Fibroblast of lung (primary cell): ENCODE measurements around the gene HMGXB4. TPM values are rescaled to one million over a fixed set of nuclear protein-coding genes. Genes with fewer than 3 reads are reported as not detected.
A peak's percentile ranks its signal among the peaks of the same experiment; 100 is the strongest.

Experiments used
- DNase-seq, 2 donors: peaks; one replicate each; pipeline versions ENCODE4 v3.0.0 to v3.0.0-alpha.2; 2010; ENCODE audit warnings: low read depth in 2 of 2
- H2AFZ ChIP-seq: 2 replicates; pipeline ENCODE4 v1.5.1; 2012; ENCODE audit warnings: low read length, control low read depth, inconsistent platforms
- H3K27ac ChIP-seq: 2 replicates; pipeline ENCODE4 v1.5.1; 2011; ENCODE audit warnings: low read length, control low read depth; ENCODE audit not compliant: insufficient read depth
- H3K27me3 ChIP-seq: 2 replicates; pipeline ENCODE4 v1.5.1; 2011; ENCODE audit warnings: mild to moderate bottlenecking, low read length; ENCODE audit not compliant: control insufficient read depth, insufficient read depth
- H3K36me3 ChIP-seq: 2 replicates; pipeline ENCODE4 v1.5.1; 2011; ENCODE audit warnings: low read length; ENCODE audit not compliant: control insufficient read depth, insufficient read depth
- H3K4me1 ChIP-seq: 2 replicates; pipeline ENCODE4 v1.5.1; 2011; ENCODE audit warnings: low read length; ENCODE audit not compliant: control insufficient read depth, insufficient read depth; ENCODE audit errors: extremely low read depth
- H3K4me2 ChIP-seq: 2 replicates; pipeline ENCODE4 v1.5.1; 2011; ENCODE audit warnings: low read length, control low read depth; ENCODE audit not compliant: insufficient read depth; ENCODE audit errors: extremely low read depth
- H3K4me3 ChIP-seq, 4 experiments: fragments of 200-600 bp in 1 of 4; sonication (generic) in 1 of 4; replicated peaks in 1 of 4; 2 replicates each; pipeline ENCODE4 v1.5.1; 2011 to 2016; ENCODE audit warnings: low read length in 4 of 4, low read depth in 3 of 4, mild to moderate bottlenecking in 3 of 4, control low read depth in 2 of 4, inconsistent platforms in 1 of 4, mixed read lengths in 1 of 4; ENCODE audit not compliant: insufficient read depth in 1 of 4; ENCODE audit errors: control extremely low read depth in 1 of 4
- H3K79me2 ChIP-seq: 2 replicates; pipeline ENCODE4 v1.5.1; 2012; ENCODE audit warnings: mild to moderate bottlenecking, low read length, inconsistent platforms; ENCODE audit not compliant: control insufficient read depth, insufficient read depth
- H3K9ac ChIP-seq: 2 replicates; pipeline ENCODE4 v1.5.1; 2011; ENCODE audit warnings: mild to moderate bottlenecking, low read length, control low read depth; ENCODE audit not compliant: insufficient read depth
- H3K9me3 ChIP-seq: 2 replicates; pipeline ENCODE4 v1.5.1; 2012; ENCODE audit warnings: low read depth, low read length; ENCODE audit not compliant: control insufficient read depth, insufficient read depth
- H4K20me1 ChIP-seq: 2 replicates; pipeline ENCODE4 v1.5.1; 2011; ENCODE audit warnings: low read length; ENCODE audit not compliant: control insufficient read depth, insufficient read depth; ENCODE audit errors: extremely low read depth
- CTCF ChIP-seq, 2 donors: IDR thresholded peaks in 1 of 2; conservative IDR thresholded peaks in 1 of 2; 1 replicate in 1 of 2; 2 replicates in 1 of 2; pipeline ENCODE4 v1.5.1; 2011 to 2012; ENCODE audit warnings: low read length in 2 of 2, control low read depth in 1 of 2, inconsistent platforms in 1 of 2, low read depth in 1 of 2, mild to moderate bottlenecking in 1 of 2
- EZH2 ChIP-seq: IDR thresholded peaks from 2 replicates; pipeline ENCODE4 v1.5.1; 2012; ENCODE audit warnings: low read length, control low read depth, mild to moderate bottlenecking; ENCODE audit errors: missing control alignments
- polyA plus RNA-seq, 2 donors: library from polyadenylated mRNA; depleted of rRNA in 1 of 2; stranded (reverse) in 1 of 2; unstranded in 1 of 2; fragments of >200 nt; gene quantifications; 2 replicates each; pipeline ENCODE4 v1.2.1, GENCODE V29; 2011 to 2012; ENCODE audit warnings: missing spikeins in 1 of 2
- total RNA-seq: library from RNA; depleted of rRNA; stranded (reverse); fragments of >200 nt; gene quantifications from 2 replicates; pipeline ENCODE4 v1.2.1, GENCODE V29; 2014

The HMGXB4 gene
- total and polyA plus RNA-seq, 2 donors (not counting 1 experiment from before 2014, with no cell fraction given), result 17.3 to 31.2 TPM

- peak in 1 of 2 donors; percentile 69 for DNase-seq
- H3K27ac ChIP-seq, result no peak overlapping the region
- no peak overlapping the region for H3K9ac ChIP-seq
- H3K27me3 ChIP-seq, result no peaks in the 10 kb centered on the region
- H3K79me2 ChIP-seq, result no peaks in the 10 kb centered on the region
- H3K4me3 ChIP-seq, result no peak overlapping the region
- H3K4me2 ChIP-seq, result no peak overlapping the region
- no peak overlapping the region for H2AFZ ChIP-seq
- no peaks in the 10 kb centered on the region for H3K9me3 ChIP-seq
- H3K36me3 ChIP-seq, result no peaks in the 10 kb centered on the region
- TF ChIP-seq CTCF (conservative IDR thresholded peaks at IDR 0.05 in 1 of 2, IDR thresholded peaks at IDR 0.05 in 1 of 2; ENCODE audit: low read depth in 1 of 2, low read length in 2 of 2), result no peak
- no peak for TF ChIP-seq EZH2
- no peaks in the 10 kb centered on the region for H3K4me1 ChIP-seq
- H4K20me1 ChIP-seq, result no peaks in the 10 kb centered on the region
Measured at GRCh38 chr22:35212009-35212408, 45.3 kb upstream of the HMGXB4 start.

- no peak overlapping the region for H2AFZ ChIP-seq
- no peak overlapping the region for H3K9ac ChIP-seq
- H3K4me3 ChIP-seq, result no peak overlapping the region
- H3K79me2 ChIP-seq, result no peaks in the 10 kb centered on the region
- no peaks in the 10 kb centered on the region for H3K4me1 ChIP-seq
- H3K9me3 ChIP-seq, result no peaks in the 10 kb centered on the region
- TF ChIP-seq CTCF (conservative IDR thresholded peaks at IDR 0.05 in 1 of 2, IDR thresholded peaks at IDR 0.05 in 1 of 2; ENCODE audit: low read depth in 1 of 2, low read length in 2 of 2) (no peak), EZH2 (no peak)
- H4K20me1 ChIP-seq, result no peaks in the 10 kb centered on the region
- DNase-seq, result no peak
- no peak overlapping the region for H3K27ac ChIP-seq
- H3K4me2 ChIP-seq, result no peak overlapping the region
- H3K36me3 ChIP-seq, result no peaks in the 10 kb centered on the region
- H3K27me3 ChIP-seq, result no peaks in the 10 kb centered on the region
Measured at GRCh38 chr22:35212996-35213395, 44.3 kb upstream of the HMGXB4 start.

GRCh38 chr22:35214968-35215367, 42.3 kb upstream of the HMGXB4 start:
- TF ChIP-seq CTCF (conservative IDR thresholded peaks at IDR 0.05 in 1 of 2, IDR thresholded peaks at IDR 0.05 in 1 of 2; ENCODE audit: low read depth in 1 of 2, low read length in 2 of 2) (no peak), EZH2 (no peak)
- no peaks in the 10 kb centered on the region for H3K27me3 ChIP-seq
- H3K27ac ChIP-seq, result no peak overlapping the region
- no peaks in the 10 kb centered on the region for H3K9me3 ChIP-seq
- H3K79me2 ChIP-seq, result no peaks in the 10 kb centered on the region
- no peak overlapping the region for H3K4me3 ChIP-seq
- no peaks in the 10 kb centered on the region for H3K36me3 ChIP-seq
- no peak for DNase-seq
- no peaks in the 10 kb centered on the region for H3K4me1 ChIP-seq
- no peak overlapping the region for H2AFZ ChIP-seq
- H4K20me1 ChIP-seq, result no peaks in the 10 kb centered on the region
- no peak overlapping the region for H3K9ac ChIP-seq
- H3K4me2 ChIP-seq, result no peak overlapping the region
